ENCODE results near the gene HOTAIR.

DNA sequence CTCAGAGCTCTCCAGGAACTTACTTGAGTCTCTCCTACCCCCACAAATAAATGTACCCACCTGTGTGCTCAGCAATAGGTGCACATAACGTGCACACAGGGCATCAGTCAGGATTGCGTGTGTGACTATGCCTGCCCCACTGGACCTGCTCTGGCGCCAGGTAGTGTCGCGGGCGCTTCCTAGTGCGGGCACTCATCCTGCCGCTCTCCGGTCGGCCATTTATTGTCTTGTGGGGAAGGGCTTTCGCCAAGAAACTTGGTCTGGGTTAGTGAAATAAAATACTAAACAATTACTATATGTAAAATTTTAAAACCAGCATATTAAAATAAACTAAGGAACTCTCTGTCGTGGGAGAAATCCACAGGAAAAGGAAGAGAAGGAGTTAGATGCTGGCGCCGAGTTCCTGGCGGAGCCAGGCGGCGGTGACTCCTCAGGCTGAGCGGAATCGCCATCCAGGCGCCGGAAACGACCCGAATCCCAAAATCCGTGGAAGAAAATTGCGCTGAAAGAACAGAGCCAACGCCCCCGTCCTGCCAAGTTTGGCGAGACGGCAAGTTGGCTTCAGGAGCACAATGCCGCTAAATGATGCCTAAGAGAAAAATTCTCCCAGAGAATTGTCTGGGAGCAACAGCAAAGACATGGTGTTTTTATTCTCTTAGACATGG is 44.0 kb downstream of the HOTAIR start:
- no peak for TF ChIP-seq GATA2 (IDR thresholded peaks at IDR 0.05; ENCODE audit: low read depth, low read length)
- no peak for TF ChIP-seq GATA3 (IDR thresholded peaks at IDR 0.05; ENCODE audit: low read depth, low read length)

All from SH-SY5Y (cell line).